ENCODE results near the gene ZSCAN21.

The ZSCAN21 gene

DNA sequence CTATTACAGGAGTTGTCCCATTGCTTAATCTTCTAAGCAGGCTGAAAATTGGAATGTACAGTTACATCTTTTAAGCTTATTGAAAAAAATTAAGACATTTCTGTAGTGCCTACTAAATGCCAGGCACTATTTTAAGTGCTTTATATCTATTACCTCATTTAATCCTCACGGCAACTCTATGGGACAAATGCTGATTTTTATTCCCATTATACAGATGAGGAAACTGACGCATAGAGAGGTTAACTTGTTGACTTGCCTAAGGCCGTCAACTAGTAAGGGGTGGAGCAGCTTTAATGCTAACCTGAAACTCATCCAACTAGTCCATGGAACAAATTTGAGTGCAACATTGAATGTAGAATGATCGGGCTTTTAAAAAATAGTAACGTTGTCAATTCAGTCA is 31.7 kb upstream of the ZSCAN21 start:
- Mint-ChIP-seq H3K27ac (no peak overlapping the region), H3K27me3 (no peaks in the 10 kb centered on the region), H3K4me1 (peaks cover 31% of the 10 kb centered on the region), H3K4me3 (no peak overlapping the region), H3K9me3 (no peaks in the 10 kb centered on the region), H3K36me3 (peaks cover 4% of the 10 kb centered on the region)
- no peak for ATAC-seq

DNA sequence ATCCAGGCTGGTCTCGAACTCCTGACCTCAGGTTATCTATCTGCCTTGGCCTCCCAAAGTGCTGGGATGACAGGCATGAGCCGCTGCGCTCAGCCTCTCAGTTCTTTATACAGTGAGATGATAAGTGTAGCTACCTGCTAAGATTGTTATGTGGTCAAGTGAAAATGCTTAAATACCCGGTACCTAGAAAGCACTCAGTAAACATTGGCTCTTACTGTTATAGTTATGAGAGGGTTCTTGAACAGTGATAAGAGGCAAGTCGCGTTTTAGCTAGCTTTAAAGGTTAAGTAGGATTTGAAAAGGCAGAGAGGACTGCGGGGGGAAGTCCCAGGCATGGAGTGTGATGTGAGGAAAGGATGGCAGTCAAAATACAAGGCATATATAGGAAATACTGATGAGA is 29.7 kb upstream of the ZSCAN21 start:
- Mint-ChIP-seq H3K4me1 (peaks cover 31% of the 10 kb centered on the region), H3K4me3 (no peak overlapping the region), H3K9me3 (no peaks in the 10 kb centered on the region), H3K27me3 (no peaks in the 10 kb centered on the region), H3K36me3 (peaks cover 19% of the 10 kb centered on the region), H3K27ac (peak overlapping the region; percentile 3)
- no peak for ATAC-seq

DNA sequence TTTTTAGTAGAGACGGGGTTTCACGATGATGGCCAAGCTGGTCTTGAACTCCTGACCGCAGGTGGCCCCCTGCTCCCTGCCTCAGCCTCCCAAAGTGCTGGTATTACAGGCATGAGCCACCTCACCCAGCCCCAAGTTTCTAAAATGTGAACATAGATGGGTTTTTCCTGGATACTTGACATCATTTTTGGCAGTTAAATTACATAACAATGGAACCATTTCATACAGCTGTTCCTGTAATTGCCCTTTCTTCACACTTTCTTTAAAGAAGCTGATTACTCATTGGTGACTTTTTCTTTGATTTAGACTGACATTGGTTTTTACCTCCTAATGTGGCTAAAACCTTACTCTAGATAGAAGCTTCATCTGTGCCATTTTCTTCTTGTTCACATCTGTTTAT is 28.3 kb upstream of the ZSCAN21 start:
- no peaks in the 10 kb centered on the region for H3K27me3 Mint-ChIP-seq
- no peak overlapping the region for H3K4me3 Mint-ChIP-seq
- no peaks in the 10 kb centered on the region for H3K9me3 Mint-ChIP-seq
- H3K27ac Mint-ChIP-seq: no peak overlapping the region
- no peak for ATAC-seq
- H3K4me1 Mint-ChIP-seq: peaks cover 35% of the 10 kb centered on the region
- H3K36me3 Mint-ChIP-seq: peaks cover 19% of the 10 kb centered on the region

DNA sequence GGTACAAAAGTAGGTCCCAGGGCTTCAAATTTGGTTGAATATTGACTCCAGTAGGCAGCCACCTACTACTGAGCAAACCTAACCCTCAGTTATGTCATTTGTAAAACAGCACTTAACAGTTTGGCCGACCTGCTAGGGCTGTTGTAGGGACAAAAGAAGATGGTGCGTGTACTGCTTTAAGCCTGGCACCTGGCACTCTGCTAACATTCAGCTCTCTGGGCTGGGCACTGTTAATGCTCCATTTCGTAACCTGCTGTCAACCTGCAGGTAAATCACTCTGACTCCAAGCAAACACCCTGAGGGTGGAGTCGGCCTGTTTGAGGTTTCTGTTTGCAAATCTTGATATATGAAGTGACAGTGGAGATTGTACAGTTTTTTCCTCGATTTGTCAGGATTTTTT is 27.0 kb upstream of the ZSCAN21 start:
- no peak for ATAC-seq
- H3K4me3 Mint-ChIP-seq: no peak overlapping the region
- peaks cover 19% of the 10 kb centered on the region for H3K36me3 Mint-ChIP-seq
- no peak overlapping the region for H3K27ac Mint-ChIP-seq
- H3K27me3 Mint-ChIP-seq: no peaks in the 10 kb centered on the region
- no peaks in the 10 kb centered on the region for H3K9me3 Mint-ChIP-seq
- H3K4me1 Mint-ChIP-seq: peaks cover 30% of the 10 kb centered on the region

GRCh38 chr7:100023526-100023925 is 26.0 kb upstream of the ZSCAN21 start:
- Mint-ChIP-seq H3K4me1 (peaks cover 23% of the 10 kb centered on the region), H3K9me3 (no peaks in the 10 kb centered on the region), H3K36me3 (peaks cover 19% of the 10 kb centered on the region), H3K27ac (no peak overlapping the region), H3K4me3 (no peak overlapping the region), H3K27me3 (no peaks in the 10 kb centered on the region)
- no peak for ATAC-seq

DNA sequence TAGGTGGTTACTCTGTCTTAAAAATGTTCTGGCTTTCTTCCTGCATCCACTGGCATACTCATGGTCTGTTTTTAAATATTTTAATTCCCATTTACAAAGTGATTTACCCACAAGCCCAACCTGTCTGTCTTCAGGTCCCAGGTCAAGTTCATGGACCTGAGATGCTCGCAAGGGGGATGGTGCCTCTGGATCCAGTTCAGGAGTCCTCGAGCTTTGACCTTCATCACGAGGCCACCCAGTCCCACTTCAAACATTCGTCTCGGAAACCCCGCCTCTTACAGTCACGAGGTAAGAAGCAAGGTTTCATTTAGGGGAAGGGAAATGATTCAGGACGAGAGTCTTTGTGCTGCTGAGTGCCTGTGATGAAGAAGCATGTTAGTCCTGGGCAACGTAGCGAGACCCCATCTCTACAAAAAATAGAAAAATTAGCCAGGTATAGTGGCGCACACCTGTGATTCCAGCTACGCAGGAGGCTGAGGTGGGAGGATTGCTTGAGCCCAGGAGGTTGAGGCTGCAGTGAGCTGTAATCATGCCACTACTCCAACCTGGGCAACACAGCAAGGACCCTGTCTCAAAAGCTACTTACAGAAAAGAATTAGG is 25.5 kb upstream of the ZSCAN21 start:
- no peak overlapping the region for H3K4me3 Mint-ChIP-seq
- H3K27me3 Mint-ChIP-seq: no peaks in the 10 kb centered on the region
- peaks cover 21% of the 10 kb centered on the region for H3K4me1 Mint-ChIP-seq
- H3K27ac Mint-ChIP-seq: no peak overlapping the region
- H3K36me3 Mint-ChIP-seq: peaks cover 19% of the 10 kb centered on the region
- no peak for ATAC-seq
- H3K9me3 Mint-ChIP-seq: no peaks in the 10 kb centered on the region

- Mint-ChIP-seq H3K4me1 (peaks cover 8% of the 10 kb centered on the region), H3K27ac (no peak overlapping the region), H3K27me3 (no peaks in the 10 kb centered on the region), H3K36me3 (peaks cover 43% of the 10 kb centered on the region), H3K4me3 (no peak overlapping the region), H3K9me3 (no peaks in the 10 kb centered on the region)
- no peak for ATAC-seq
These were observed 22.4 kb upstream of the ZSCAN21 start for GRCh38 chr7:100027197-100027596.

GRCh38 chr7:100029596-100029995 is 20.0 kb upstream of the ZSCAN21 start:
- H3K4me1 Mint-ChIP-seq: peaks cover 8% of the 10 kb centered on the region
- H3K4me3 Mint-ChIP-seq: no peak overlapping the region
- H3K27me3 Mint-ChIP-seq: no peaks in the 10 kb centered on the region
- H3K27ac Mint-ChIP-seq: no peak overlapping the region
- no peak for ATAC-seq
- peaks cover 47% of the 10 kb centered on the region for H3K36me3 Mint-ChIP-seq
- no peaks in the 10 kb centered on the region for H3K9me3 Mint-ChIP-seq

DNA sequence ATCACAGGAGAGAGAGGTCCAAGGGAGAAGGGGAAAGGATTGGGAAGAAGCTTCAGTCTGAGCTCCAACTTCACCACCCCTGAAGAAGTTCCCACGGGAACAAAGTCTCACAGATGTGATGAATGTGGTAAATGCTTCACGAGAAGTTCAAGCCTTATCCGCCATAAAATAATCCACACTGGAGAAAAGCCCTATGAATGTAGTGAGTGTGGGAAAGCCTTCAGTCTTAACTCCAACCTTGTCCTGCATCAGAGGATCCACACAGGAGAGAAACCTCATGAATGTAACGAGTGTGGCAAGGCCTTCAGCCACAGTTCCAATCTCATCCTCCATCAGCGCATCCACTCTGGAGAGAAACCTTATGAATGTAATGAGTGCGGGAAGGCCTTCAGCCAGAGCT is 16.0 kb upstream of the ZSCAN21 start:
- no peaks in the 10 kb centered on the region for H3K27me3 Mint-ChIP-seq
- no peaks in the 10 kb centered on the region for H3K9me3 Mint-ChIP-seq
- ATAC-seq: no peak
- no peak overlapping the region for H3K27ac Mint-ChIP-seq
- no peaks in the 10 kb centered on the region for H3K4me1 Mint-ChIP-seq
- H3K36me3 Mint-ChIP-seq: peaks cover 78% of the 10 kb centered on the region
- H3K4me3 Mint-ChIP-seq: no peak overlapping the region

- no peak overlapping the region for H3K27ac Mint-ChIP-seq
- no peaks in the 10 kb centered on the region for H3K9me3 Mint-ChIP-seq
- no peaks in the 10 kb centered on the region for H3K27me3 Mint-ChIP-seq
- H3K36me3 Mint-ChIP-seq: peaks cover 75% of the 10 kb centered on the region
- ATAC-seq: no peak
- no peak overlapping the region for H3K4me3 Mint-ChIP-seq
- no peaks in the 10 kb centered on the region for H3K4me1 Mint-ChIP-seq
These were observed 14.6 kb upstream of the ZSCAN21 start for GRCh38 chr7:100034871-100035510.

DNA sequence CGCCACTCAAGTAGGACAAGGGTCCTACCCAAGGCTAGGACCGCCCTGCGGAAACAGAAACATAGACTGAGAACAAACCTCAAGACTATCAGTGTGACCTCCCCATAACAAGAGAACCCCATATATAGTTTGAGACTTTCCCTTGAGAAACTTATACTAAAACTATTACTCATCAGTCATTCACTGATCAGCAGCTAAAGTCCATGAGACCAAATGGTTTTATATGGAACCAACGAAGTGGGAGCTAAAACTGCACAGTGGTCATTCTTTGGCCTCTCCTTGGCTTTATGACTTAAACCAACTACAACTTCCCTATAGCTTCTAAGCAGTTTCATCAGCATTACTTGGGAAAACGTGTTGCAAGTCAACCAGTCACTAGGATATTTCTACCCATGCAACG is 13.7 kb upstream of the ZSCAN21 start:
- Mint-ChIP-seq H3K27me3 (no peaks in the 10 kb centered on the region), H3K36me3 (peaks cover 67% of the 10 kb centered on the region), H3K4me1 (no peaks in the 10 kb centered on the region), H3K9me3 (no peaks in the 10 kb centered on the region), H3K4me3 (no peak overlapping the region), H3K27ac (no peak overlapping the region)
- no peak for ATAC-seq

DNA sequence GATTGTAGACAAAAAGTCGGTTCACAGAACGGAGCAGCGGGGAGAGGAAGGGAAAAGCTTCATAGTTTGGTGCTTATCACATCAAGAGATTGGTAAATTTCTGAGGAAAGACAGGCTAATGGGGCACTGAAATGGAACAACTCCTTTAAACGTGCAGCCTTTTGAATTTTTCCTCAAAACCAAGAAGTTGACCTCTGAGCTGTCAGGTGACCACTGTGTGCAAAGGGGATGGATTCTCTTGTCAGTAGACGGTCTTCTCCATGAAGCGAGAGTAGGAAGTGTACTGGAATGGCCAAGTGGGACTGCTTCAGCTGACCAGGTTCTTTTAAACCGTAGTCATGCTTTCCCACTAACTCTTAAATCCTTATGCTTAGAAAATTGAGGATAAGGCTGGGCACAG is 11.2 kb upstream of the ZSCAN21 start:
- peaks cover 46% of the 10 kb centered on the region for H3K36me3 Mint-ChIP-seq
- H3K4me1 Mint-ChIP-seq: no peaks in the 10 kb centered on the region
- no peaks in the 10 kb centered on the region for H3K9me3 Mint-ChIP-seq
- no peaks in the 10 kb centered on the region for H3K27me3 Mint-ChIP-seq
- H3K4me3 Mint-ChIP-seq: no peak overlapping the region
- H3K27ac Mint-ChIP-seq: no peak overlapping the region
- ATAC-seq: no peak

- H3K27ac Mint-ChIP-seq: no peak overlapping the region
- H3K4me1 Mint-ChIP-seq: peaks cover 6% of the 10 kb centered on the region
- H3K36me3 Mint-ChIP-seq: peaks cover 23% of the 10 kb centered on the region
- no peaks in the 10 kb centered on the region for H3K9me3 Mint-ChIP-seq
- H3K27me3 Mint-ChIP-seq: no peaks in the 10 kb centered on the region
- no peak for ATAC-seq
- H3K4me3 Mint-ChIP-seq: no peak overlapping the region
These were observed 9.0 kb upstream of the ZSCAN21 start for GRCh38 chr7:100040575-100040974.

GRCh38 chr7:100044718-100045117 is 4.9 kb upstream of the ZSCAN21 start:
- peak; percentile 62 for ATAC-seq
- H3K27me3 Mint-ChIP-seq: no peaks in the 10 kb centered on the region
- H3K4me1 Mint-ChIP-seq: peaks cover 6% of the 10 kb centered on the region
- peak overlapping the region; percentile 46 for H3K4me3 Mint-ChIP-seq
- H3K9me3 Mint-ChIP-seq: no peaks in the 10 kb centered on the region
- H3K27ac Mint-ChIP-seq: peak overlapping the region; percentile 33
- no peaks in the 10 kb centered on the region for H3K36me3 Mint-ChIP-seq

DNA sequence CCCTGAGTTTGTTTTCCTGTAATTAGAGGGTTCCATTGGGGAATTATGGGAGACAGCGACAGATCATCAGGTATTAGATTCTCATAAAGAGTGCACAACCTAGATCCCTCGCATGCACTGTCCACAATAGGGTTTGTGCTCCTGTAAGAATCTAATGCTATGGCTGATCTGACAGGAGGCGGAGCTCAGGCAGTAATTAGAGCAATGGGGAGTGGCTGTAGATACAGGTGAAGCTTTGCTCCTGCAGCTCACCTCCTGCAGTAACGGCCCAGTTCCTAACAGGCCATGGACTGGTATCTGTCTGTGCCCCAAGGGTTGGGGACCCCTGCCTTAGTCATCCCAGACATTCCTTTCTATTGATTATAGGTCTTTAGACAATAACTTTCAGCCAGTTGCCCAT is 894 bp upstream of the ZSCAN21 start:
- Mint-ChIP-seq H3K4me3 (no peak overlapping the region), H3K27me3 (no peaks in the 10 kb centered on the region), H3K4me1 (peaks cover 18% of the 10 kb centered on the region), H3K36me3 (no peaks in the 10 kb centered on the region), H3K27ac (peak overlapping the region; percentile 92), H3K9me3 (no peaks in the 10 kb centered on the region)
- ATAC-seq: no peak

DNA sequence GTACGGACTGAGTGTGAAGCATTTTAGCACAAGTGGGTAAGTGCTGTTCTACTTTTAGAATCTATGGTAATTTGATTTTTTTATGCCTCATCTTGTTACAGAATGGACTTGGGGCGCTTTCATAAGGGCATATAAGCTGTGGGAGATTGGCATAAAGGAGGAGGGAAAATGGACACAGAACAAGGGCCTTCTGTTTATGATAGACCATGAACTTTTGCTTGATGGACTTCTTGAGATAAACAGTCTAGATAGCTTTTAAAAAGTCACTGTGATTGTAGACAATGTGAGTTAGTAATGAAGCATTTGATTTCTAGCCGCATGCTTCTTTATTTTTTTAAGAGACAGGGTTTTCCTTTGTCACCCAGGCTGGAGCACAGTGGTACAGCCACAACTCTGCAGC is 2.0 kb downstream of the ZSCAN21 start:
- H3K27ac Mint-ChIP-seq: no peak overlapping the region
- no peak for ATAC-seq
- peaks cover under 1% of the 10 kb centered on the region for H3K36me3 Mint-ChIP-seq
- H3K4me1 Mint-ChIP-seq: peaks cover 12% of the 10 kb centered on the region
- no peaks in the 10 kb centered on the region for H3K27me3 Mint-ChIP-seq
- no peaks in the 10 kb centered on the region for H3K9me3 Mint-ChIP-seq
- no peak overlapping the region for H3K4me3 Mint-ChIP-seq
